ENCODE results near the gene RYR3.

Gene RYR3

DNA sequence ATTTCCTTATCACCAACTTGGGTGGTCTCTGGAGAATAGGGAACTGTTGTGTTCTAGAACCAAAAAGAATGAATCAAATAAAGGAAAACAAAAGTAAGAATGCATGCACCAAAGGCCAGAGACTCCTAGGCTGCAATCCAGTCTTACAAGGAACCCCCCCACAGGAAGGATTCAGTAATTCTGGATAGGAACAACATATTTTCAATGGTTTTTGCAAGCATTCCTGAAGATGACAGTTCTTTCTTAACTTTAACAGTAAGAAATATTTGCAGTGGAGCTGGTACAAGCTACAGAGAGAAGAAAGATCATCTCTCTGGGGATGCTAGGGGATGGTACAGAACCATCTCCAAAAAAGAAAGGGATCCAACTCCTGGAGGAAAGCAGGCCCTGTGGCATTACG lies 541.3 kb downstream of the RYR3 start:
- FAIRE-seq (no peak), DNase-seq (ENCODE audit: insufficient read length) (no peak)
- TF ChIP-seq POLR2A (IDR thresholded peaks at IDR 0.05; ENCODE audit: low read depth, low read length) (no peak), POLR2AphosphoS5 (IDR thresholded peaks at IDR 0.05; ENCODE audit: low read depth, low read length) (no peak), TAF1 (IDR thresholded peaks at IDR 0.05; ENCODE audit: borderline replicate concordance, low read depth, low read length) (no peak)

- TF ChIP-seq POLR2A (IDR thresholded peaks at IDR 0.05; ENCODE audit: low read depth, low read length) (no peak), TAF1 (IDR thresholded peaks at IDR 0.05; ENCODE audit: borderline replicate concordance, low read depth, low read length) (no peak), POLR2AphosphoS5 (IDR thresholded peaks at IDR 0.05; ENCODE audit: low read depth, low read length) (no peak)
- no peak for DNase-seq (ENCODE audit: insufficient read length)
- no peak for FAIRE-seq
Observed at GRCh38 chr15:33852570-33852969, 541.8 kb downstream of the RYR3 start.

DNA sequence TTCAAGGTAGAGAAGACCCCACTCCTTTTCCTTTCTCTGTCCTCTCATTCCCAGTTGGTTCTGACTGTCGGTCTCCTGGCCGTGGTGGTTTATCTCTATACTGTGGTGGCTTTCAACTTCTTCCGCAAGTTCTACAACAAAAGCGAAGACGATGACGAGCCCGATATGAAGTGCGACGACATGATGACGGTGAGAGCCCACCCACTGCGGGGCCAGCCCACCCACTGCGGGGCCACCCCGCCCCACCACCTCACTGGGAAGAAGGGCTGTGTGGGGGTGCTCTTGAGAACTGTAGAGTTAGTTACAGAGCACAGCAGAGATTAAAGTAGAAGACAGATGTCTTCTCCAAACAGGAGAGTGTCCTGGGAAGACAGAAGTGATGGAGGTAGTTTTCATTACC lies 547.0 kb downstream of the RYR3 start:
- FAIRE-seq, result no peak
- TF ChIP-seq TAF1 (IDR thresholded peaks at IDR 0.05; ENCODE audit: borderline replicate concordance, low read depth, low read length), result no peak
- no peak for DNase-seq (ENCODE audit: insufficient read length)

DNA sequence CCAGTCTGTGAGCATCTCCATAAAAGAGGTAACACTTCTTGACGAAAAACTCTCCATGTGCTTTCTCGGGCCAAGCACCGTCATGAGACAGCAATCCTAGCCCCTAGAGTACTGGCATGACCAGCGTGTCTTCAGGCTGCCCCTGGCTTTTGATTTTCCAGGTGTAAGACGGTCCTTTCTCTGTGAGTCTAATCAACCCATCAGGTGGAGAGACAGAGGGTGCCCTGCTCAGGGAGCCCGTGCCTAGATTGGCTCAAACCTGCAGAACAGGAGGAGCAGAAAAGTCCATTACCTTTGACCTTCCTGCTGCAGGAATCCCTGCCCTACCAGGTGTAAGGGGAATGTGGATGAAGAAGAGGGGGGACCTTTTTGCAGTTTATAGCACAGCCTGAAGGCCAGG lies 548.1 kb downstream of the RYR3 start:
- DNase-seq (ENCODE audit: insufficient read length) (no peak), FAIRE-seq (no peak)
- no peak for TF ChIP-seq POLR2A (IDR thresholded peaks at IDR 0.05; ENCODE audit: low read depth, low read length)
- TF ChIP-seq TAF1 (IDR thresholded peaks at IDR 0.05; ENCODE audit: borderline replicate concordance, low read depth, low read length), result no peak
- no peak for TF ChIP-seq POLR2AphosphoS5 (IDR thresholded peaks at IDR 0.05; ENCODE audit: low read depth, low read length)

DNA sequence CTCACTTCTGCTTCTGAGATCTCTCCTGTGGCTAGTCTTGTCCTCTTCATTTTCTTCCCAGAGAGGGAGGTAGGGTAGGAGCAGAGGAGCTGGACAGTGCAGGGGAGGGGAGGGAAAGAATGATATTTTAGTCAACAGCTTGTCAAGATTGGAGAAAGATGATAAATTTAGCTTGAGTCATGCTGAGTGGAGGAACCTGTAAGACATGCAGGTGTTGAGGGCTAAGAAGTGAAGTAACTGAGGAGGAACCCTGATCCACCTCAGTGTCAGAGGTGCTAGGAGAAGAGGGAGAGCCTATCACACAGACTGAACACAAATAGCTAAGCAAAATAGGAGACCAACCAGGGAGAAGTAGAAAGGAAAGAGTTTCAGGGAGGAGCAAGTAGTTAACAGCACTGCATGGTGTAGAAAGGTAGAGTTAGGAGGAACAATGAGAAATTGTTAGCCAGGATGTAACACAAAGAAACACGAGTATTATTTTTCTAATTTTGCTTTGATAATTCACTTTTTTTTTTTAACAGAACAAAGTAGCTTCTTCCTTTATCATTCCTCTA lies 549.3 kb downstream of the RYR3 start:
- FAIRE-seq (no peak), DNase-seq (ENCODE audit: insufficient read length) (no peak)
- TF ChIP-seq POLR2A (IDR thresholded peaks at IDR 0.05; ENCODE audit: low read depth, low read length) (no peak), POLR2AphosphoS5 (IDR thresholded peaks at IDR 0.05; ENCODE audit: low read depth, low read length) (no peak), TAF1 (IDR thresholded peaks at IDR 0.05; ENCODE audit: borderline replicate concordance, low read depth, low read length) (no peak)

DNA sequence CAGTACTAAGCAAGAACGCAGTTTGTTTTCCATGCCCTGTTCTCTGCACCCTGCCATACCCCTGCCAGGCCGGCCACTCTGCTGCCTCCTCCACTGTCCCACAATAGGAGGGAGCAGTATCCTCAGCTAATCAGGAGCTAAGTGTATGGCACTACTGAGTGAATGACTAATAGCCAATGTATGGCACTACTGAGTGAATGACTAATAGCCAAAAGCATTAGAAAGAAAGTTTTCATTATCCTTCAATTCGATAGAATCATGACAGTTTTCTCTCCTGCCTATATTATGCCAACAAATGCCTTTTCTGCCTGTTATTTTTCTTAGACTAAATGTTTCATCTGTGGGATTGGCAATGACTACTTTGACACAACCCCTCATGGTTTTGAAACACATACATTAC lies 550.0 kb downstream of the RYR3 start:
- DNase-seq (ENCODE audit: insufficient read length) (no peak), FAIRE-seq (no peak)
- TF ChIP-seq POLR2AphosphoS5 (IDR thresholded peaks at IDR 0.05; ENCODE audit: low read depth, low read length), result no peak
- no peak for TF ChIP-seq POLR2A (IDR thresholded peaks at IDR 0.05; ENCODE audit: low read depth, low read length)
- TF ChIP-seq TAF1 (IDR thresholded peaks at IDR 0.05; ENCODE audit: borderline replicate concordance, low read depth, low read length), result no peak

DNA sequence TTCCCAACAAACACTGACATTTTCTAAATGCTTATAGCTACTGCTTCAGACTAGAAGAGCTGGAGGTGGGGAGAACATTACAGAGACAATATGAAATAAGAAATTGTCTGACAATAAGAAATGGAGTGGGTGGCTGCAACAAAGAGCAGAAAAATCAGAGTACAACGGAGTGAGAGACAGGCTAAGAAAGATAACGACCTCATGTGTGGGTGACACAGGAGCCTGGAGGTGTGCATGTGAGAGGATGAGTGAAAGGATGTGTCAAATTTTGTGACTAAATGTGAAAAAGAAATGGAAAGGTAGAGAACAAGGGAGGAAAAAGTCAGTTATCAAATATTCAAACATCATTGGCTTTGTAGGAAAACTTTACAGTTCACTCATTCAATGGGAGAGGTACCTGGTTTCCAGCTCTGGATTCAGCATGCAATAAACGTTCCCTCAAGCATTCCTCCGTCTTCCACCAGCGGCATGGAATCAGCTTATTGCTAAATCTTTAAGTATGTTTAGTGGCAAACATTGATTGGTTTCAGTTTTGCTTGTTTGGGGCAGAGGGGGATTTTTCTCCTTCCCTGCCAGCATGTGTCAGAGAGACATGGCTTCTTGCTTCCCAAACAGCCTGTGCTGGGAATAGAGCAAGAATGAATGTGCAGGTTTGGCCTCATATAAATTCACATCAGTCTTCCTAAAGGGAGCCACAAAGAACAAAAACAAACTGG lies 553.8 kb downstream of the RYR3 start:
- no peak for FAIRE-seq
- TF ChIP-seq POLR2A (IDR thresholded peaks at IDR 0.05; ENCODE audit: low read depth, low read length) (no peak), POLR2AphosphoS5 (IDR thresholded peaks at IDR 0.05; ENCODE audit: low read depth, low read length) (no peak), TAF1 (IDR thresholded peaks at IDR 0.05; ENCODE audit: borderline replicate concordance, low read depth, low read length) (no peak)
- no peak for DNase-seq (ENCODE audit: insufficient read length)

GRCh38 chr15:33865416-33865815 lies 554.6 kb downstream of the RYR3 start:
- FAIRE-seq (no peak), DNase-seq (ENCODE audit: insufficient read length) (no peak)
- no peak for TF ChIP-seq POLR2A (IDR thresholded peaks at IDR 0.05; ENCODE audit: low read depth, low read length)
- TF ChIP-seq POLR2AphosphoS5 (IDR thresholded peaks at IDR 0.05; ENCODE audit: low read depth, low read length), result no peak
- TF ChIP-seq TAF1 (IDR thresholded peaks at IDR 0.05; ENCODE audit: borderline replicate concordance, low read depth, low read length), result no peak

DNA sequence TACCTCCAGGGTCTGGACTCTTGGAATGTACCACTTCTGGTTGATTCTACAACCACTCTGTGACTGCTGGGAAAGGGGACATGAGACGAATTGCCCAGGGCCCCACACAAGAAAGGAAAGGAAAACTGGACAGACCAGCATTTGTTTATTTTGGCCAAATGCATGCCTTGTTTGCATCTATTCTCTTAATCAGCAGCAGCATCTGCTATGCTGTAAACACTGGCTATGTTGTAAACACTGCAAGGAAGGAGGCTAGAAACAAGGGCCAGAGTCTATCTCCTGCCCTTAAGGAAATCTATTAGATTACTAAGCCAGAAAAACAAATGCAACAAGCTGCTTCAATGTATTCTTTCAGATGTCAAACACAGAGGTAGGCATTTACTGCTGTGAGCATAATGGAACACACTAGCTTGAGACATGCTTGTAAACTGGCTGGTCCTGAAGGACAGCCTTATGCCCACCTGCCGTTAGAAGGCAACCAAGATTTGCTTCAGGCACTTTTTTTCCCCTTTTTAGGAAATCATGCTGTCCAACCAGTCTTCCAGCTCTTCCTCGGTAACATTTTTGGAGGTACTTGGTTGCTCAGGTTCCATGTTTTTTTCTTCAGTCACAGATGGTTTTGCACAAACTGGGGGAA lies 555.5 kb downstream of the RYR3 start:
- FAIRE-seq (no peak), DNase-seq (ENCODE audit: insufficient read length) (no peak)
- TF ChIP-seq POLR2AphosphoS5 (IDR thresholded peaks at IDR 0.05; ENCODE audit: low read depth, low read length) (no peak), TAF1 (IDR thresholded peaks at IDR 0.05; ENCODE audit: borderline replicate concordance, low read depth, low read length) (no peak), POLR2A (IDR thresholded peaks at IDR 0.05; ENCODE audit: low read depth, low read length) (no peak)

DNA sequence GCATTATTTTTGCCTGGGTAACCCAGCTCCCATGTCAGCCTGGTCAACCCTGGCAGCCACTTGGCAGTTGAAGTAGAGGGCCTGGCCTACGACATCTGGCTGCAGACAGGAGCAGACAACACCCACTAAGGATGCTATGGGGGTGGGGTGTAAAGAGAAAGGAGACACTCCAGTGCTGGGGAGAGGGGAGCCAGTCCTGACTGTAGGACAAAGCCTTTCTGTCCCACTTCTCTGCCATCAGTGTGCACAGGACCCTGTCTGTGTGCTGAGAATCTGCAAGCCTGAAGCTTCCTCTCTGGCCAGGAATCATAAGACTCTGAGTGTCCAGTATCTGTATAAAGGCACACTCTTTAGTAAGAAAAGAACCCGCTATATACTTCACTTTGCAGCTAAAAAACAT lies 561.2 kb downstream of the RYR3 start:
- DNase-seq (ENCODE audit: insufficient read length) (no peak), FAIRE-seq (no peak)
- TF ChIP-seq TAF1 (IDR thresholded peaks at IDR 0.05; ENCODE audit: borderline replicate concordance, low read depth, low read length) (no peak), POLR2A (IDR thresholded peaks at IDR 0.05; ENCODE audit: low read depth, low read length) (no peak), POLR2AphosphoS5 (IDR thresholded peaks at IDR 0.05; ENCODE audit: low read depth, low read length) (no peak)

DNA sequence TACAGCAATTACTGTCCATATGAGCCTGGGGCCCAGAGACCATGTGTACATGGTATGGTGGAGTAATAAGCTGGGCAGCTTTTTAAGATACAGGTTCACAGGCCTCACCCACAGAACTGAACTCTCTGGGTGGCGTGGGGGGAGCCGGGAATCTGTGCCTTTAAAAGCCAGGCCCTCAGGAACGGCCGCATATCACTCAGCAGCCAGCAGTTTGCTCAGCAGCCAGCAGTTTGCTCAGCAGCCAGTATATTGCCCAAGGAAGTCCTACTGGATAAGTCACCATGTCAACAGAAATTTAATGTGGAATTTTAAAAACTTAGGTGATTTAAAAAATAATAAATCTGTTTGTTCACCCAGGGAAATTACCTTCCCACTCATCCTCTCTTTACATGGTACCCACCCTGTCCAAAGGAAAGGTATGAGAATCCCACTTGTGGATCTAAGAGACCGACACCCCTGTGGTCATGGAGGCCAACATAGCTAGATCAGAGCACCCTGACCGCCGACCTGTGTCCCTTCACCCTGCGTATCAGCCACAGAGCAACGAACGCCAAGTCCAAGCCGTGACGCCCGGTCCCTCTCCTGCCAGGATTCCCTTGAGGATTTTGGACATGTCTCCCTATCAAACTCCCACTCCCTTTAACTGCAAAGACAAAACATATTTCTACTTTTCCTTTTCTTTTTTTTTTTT lies 561.8 kb downstream of the RYR3 start:
- no peak for FAIRE-seq
- TF ChIP-seq POLR2A (IDR thresholded peaks at IDR 0.05; ENCODE audit: low read depth, low read length), result no peak
- no peak for TF ChIP-seq POLR2AphosphoS5 (IDR thresholded peaks at IDR 0.05; ENCODE audit: low read depth, low read length)
- no peak for TF ChIP-seq TAF1 (IDR thresholded peaks at IDR 0.05; ENCODE audit: borderline replicate concordance, low read depth, low read length)
- no peak for DNase-seq (ENCODE audit: insufficient read length)
